HepG2 (cell line): ENCODE results near the gene LUZP2. TPM values are rescaled to one million over a fixed set of nuclear protein-coding genes. Genes with fewer than 3 reads are reported as not detected.
"Not testable (repeated sequence)": the region's sequence is repeated elsewhere in the genome, so short reads cannot be mapped to it uniquely, and the experiment has no call there.

ENCODE experiments used
- ATAC-seq: fragments of 200-7000 bp; cut with Tn5 transposase; 3 replicates; pipeline ENCODE4 v1.9.1; 2020; ENCODE audit warnings: mild to moderate bottlenecking, moderate library complexity
- BruUV-seq: library from RNA; stranded (reverse); fragments of 400-500 nt; replicated peaks from 2 replicates; lab custom pipeline; 2021; lab: Mats Ljungman, UMichigan
- CTCF ChIA-PET: fragments of 300-600 bp; formaldehyde crosslinking; extraction: SDS; loops from one replicate; lab custom pipeline; 2021; ENCODE audit warnings: low total read pairs, inconsistent platforms, low intra/inter-chr PET ratio; lab: Yijun Ruan, JAX
- POLR2A ChIA-PET: fragments of 350-600 bp; sonication (Branson Sonifier 250); formaldehyde crosslinking; loops from one replicate; lab custom pipeline; 2020; ENCODE audit warnings: antibody characterized with exemption, inconsistent platforms; lab: Yijun Ruan, JAX
- DNase-seq: peaks from one replicate; pipeline ENCODE4 v3.0.0-alpha.2; 2015; ENCODE audit warnings: low spot score
- FAIRE-seq: peaks from 3 replicates; lab custom pipeline; 2011; peaks lifted over from hg19 to GRCh38; lab: Jason Lieb, UNC
- H2AFZ ChIP-seq: one replicate; pipeline ENCODE4 v1.6.1; 2011; ENCODE audit warnings: low read length, inconsistent platforms
- H3K27ac ChIP-seq: fragments of 300-600 bp; 3 replicates; pipeline ENCODE4 v1.8.0; 2011; ENCODE audit warnings: mixed run types, mild to moderate bottlenecking, mixed read lengths, low read length, inconsistent platforms; ENCODE audit not compliant: insufficient read depth; ENCODE audit errors: extremely low read length
- H3K27me3 ChIP-seq, 2 experiments: fragments of 200-600 bp in 1 of 2; 2 replicates in 1 of 2; 3 replicates in 1 of 2; pipeline versions ENCODE4 v1.6.0 to v1.8.0; 2011; ENCODE audit warnings: low read length in 2 of 2, mild to moderate bottlenecking in 2 of 2, moderate library complexity in 2 of 2, inconsistent platforms in 1 of 2; ENCODE audit not compliant: insufficient read depth in 2 of 2, control insufficient read depth in 1 of 2
- H3K36me3 ChIP-seq, 2 experiments: fragments of 200-600 bp in 1 of 2; replicated peaks in 1 of 2; 2 replicates in 1 of 2; 3 replicates in 1 of 2; pipeline versions ENCODE4 v1.5.1 to v1.8.0; 2011; ENCODE audit warnings: low read length in 2 of 2, inconsistent platforms in 1 of 2; ENCODE audit not compliant: insufficient read depth in 2 of 2, control insufficient read depth in 1 of 2
- H3K4me1 ChIP-seq: 2 replicates; pipeline ENCODE4 v1.5.1; 2012; ENCODE audit warnings: low read length, inconsistent platforms; ENCODE audit not compliant: insufficient read depth
- H3K4me2 ChIP-seq: 2 replicates; pipeline ENCODE4 v1.6.0; 2011; ENCODE audit warnings: low read depth, low read length, inconsistent platforms
- H3K4me3 ChIP-seq, 3 experiments: fragments of 200-600 bp in 1 of 3; sonication (generic), shearing (Covaris generic) in 1 of 3; replicated peaks in 1 of 3; 2 replicates each; pipeline ENCODE4 v1.5.1; 2011 to 2016; ENCODE audit warnings: low read length in 3 of 3, inconsistent platforms in 2 of 3, low read depth in 2 of 3, mild to moderate bottlenecking in 2 of 3, control low read depth in 1 of 3, mixed read lengths in 1 of 3; ENCODE audit not compliant: insufficient read depth in 1 of 3
- H3K79me2 ChIP-seq: one replicate; pipeline ENCODE4 v1.6.1; 2011; ENCODE audit warnings: low read length, inconsistent platforms; ENCODE audit not compliant: insufficient read depth
- H3K9ac ChIP-seq: 2 replicates; pipeline ENCODE4 v1.6.0; 2011; ENCODE audit warnings: mild to moderate bottlenecking, low read depth, low read length, inconsistent platforms; ENCODE audit not compliant: insufficient read depth
- H3K9me3 ChIP-seq: 2 replicates; pipeline ENCODE4 v1.5.1; 2012; ENCODE audit warnings: mild to moderate bottlenecking, low read length
- H4K20me1 ChIP-seq: 2 replicates; pipeline ENCODE4 v1.6.0; 2011; ENCODE audit warnings: inconsistent platforms, mild to moderate bottlenecking, low read length, moderate library complexity; ENCODE audit not compliant: insufficient read depth
- ARNT ChIP-seq: fragments of 450-650 bp; IDR thresholded peaks from 2 replicates; pipeline ENCODE4 v1.6.1; 2017
- HMGXB3 ChIP-seq: sonication (generic); formaldehyde crosslinking; IDR thresholded peaks from 2 replicates; pipeline ENCODE4 v1.4.0; 2020; ENCODE audit warnings: missing genetic modification reagents, borderline replicate concordance
- NONO ChIP-seq, 2 experiments: fragments of 450-650 bp in 1 of 2; sonication (generic) in 1 of 2; formaldehyde crosslinking in 1 of 2; IDR thresholded peaks in 1 of 2; conservative IDR thresholded peaks in 1 of 2; 2 replicates each; pipeline versions ENCODE4 v1.6.1 to v1.8.0; 2017 to 2022; ENCODE audit warnings: mild to moderate bottlenecking in 1 of 2, missing genetic modification reagents in 1 of 2, moderate library complexity in 1 of 2
- ZBTB21 ChIP-seq: sonication (generic); formaldehyde crosslinking; IDR thresholded peaks from 2 replicates; pipeline ENCODE4 v1.4.0; 2020; ENCODE audit warnings: missing genetic modification reagents
- ZFP41 ChIP-seq: sonication (generic); formaldehyde crosslinking; IDR thresholded peaks from 2 replicates; pipeline ENCODE4 v1.4.0; 2020; ENCODE audit warnings: mild to moderate bottlenecking, missing genetic modification reagents, borderline replicate concordance
- WGBS: methylation state at CpG from one replicate; pipeline ENCODE4 v1.1.6; 2017; ENCODE audit warnings: low lambda C conversion rate; 5-methylcytosine and 5-hydroxymethylcytosine counted together
- in situ Hi-C: cut with HindIII; loops from 2 replicates; pipeline ENCODE4 v1.10.0; 2017; ENCODE audit warnings: low pct_unique_long_range_greater_than_20kb; ENCODE audit not compliant: extremely low pct_ligation_motif_present
- intact Hi-C: fragments of 100-400 bp; cut with micrococcal nuclease; formaldehyde crosslinking; loops from one replicate; pipeline ENCODE4 v1.10.0; 2022; ENCODE audit not compliant: unreplicated experiment
- polyA plus RNA-seq, 8 experiments: library from polyadenylated mRNA; depleted of rRNA in 3 of 8; stranded (reverse) in 7 of 8; unstranded in 1 of 8; fragments of >200 nt; fragmentation: Illumina TruSeq in 4 of 8; extraction: Trizol in 4 of 8; gene quantifications; 2 replicates each; pipeline versions ENCODE4 v1.2.1 to v1.2.3, GENCODE V29; 2011 to 2016; ENCODE audit warnings: low read depth in 4 of 8, missing spikeins in 1 of 8, mixed read lengths in 1 of 8; ENCODE audit not compliant: insufficient read depth in 1 of 8
- total RNA-seq, 5 experiments: library from RNA; depleted of rRNA; stranded (reverse); fragments of >200 nt; fragmentation: Illumina TruSeq; extraction: Trizol; gene quantifications; 2 replicates each; pipeline ENCODE4 v1.2.3, GENCODE V29; 2016; ENCODE audit warnings: low read depth in 1 of 5
- TF ChIP-seq, protein P1 (sequence below): IDR thresholded peaks from 2 replicates; pipeline ENCODE4 v1.6.1; 2016; ENCODE audit warnings: mild to moderate bottlenecking

The LUZP2 gene
- total and polyA plus RNA-seq, 2 of the 13 experiments (the other 11 are each of a cell fraction or from before 2014, with no cell fraction given) = not detected

- 39% methylated on average over 1 of the region's 1 CpG for WGBS
- Histone ChIP-seq H3K9me3 (no peaks in the 10 kb centered on the region), H3K4me2 (no peak overlapping the region), H4K20me1 (no peaks in the 10 kb centered on the region), H3K4me3 (no peak overlapping the region), H3K36me3 (no peaks in the 10 kb centered on the region), H3K79me2 (no peaks in the 10 kb centered on the region), H3K27ac (no peak overlapping the region), H2AFZ (no peak overlapping the region), H3K4me1 (no peaks in the 10 kb centered on the region), H3K27me3 (no peaks in the 10 kb centered on the region), H3K9ac (no peak overlapping the region)
- no TSS peak for BruUV-seq
- TF ChIP-seq, protein P1, sequence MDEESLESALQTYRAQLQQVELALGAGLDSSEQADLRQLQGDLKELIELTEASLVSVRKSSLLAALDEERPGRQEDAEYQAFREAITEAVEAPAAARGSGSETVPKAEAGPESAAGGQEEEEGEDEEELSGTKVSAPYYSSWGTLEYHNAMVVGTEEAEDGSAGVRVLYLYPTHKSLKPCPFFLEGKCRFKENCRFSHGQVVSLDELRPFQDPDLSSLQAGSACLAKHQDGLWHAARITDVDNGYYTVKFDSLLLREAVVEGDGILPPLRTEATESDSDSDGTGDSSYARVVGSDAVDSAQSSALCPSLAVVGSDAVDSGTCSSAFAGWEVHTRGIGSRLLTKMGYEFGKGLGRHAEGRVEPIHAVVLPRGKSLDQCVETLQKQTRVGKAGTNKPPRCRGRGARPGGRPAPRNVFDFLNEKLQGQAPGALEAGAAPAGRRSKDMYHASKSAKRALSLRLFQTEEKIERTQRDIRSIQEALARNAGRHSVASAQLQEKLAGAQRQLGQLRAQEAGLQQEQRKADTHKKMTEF (CRISPR knock-in tag) = no peak
- TF ChIP-seq NONO (IDR thresholded peaks at IDR 0.05) (no peak), NONO (CRISPR knock-in tag; conservative IDR thresholded peaks at IDR 0.05) (no peak), ZFP41 (CRISPR knock-in tag) (no peak), ZBTB21 (CRISPR knock-in tag) (no peak), HMGXB3 (CRISPR knock-in tag) (no peak), ARNT (no peak)
- CTCF ChIA-PET = no interaction called here
- in situ Hi-C loops = no loop called here
- intact Hi-C loops = no loop called here
- FAIRE-seq (no peak), ATAC-seq (no peak), DNase-seq (no peak)
- POLR2A ChIA-PET = no interaction called here
Observed at GRCh38 chr11:24890426-24890825, 393.6 kb downstream of the LUZP2 start.

- in situ Hi-C loops = not testable (repeated sequence)
Observed at GRCh38 chr11:24891845-24892492, 395.1 kb downstream of the LUZP2 start.

More at GRCh38 chr11:24891845-24892492, 395.1 kb downstream of the LUZP2 start:
- H4K20me1 ChIP-seq, H3K27ac ChIP-seq, H3K4me3 ChIP-seq, CTCF ChIA-PET, H3K4me1 ChIP-seq, DNase-seq, ATAC-seq, H3K9me3 ChIP-seq, FAIRE-seq, BruUV-seq, H2AFZ ChIP-seq, H3K9ac ChIP-seq, H3K4me2 ChIP-seq, intact Hi-C loops, H3K79me2 ChIP-seq, H3K36me3 ChIP-seq, H3K27me3 ChIP-seq, POLR2A ChIA-PET: not testable (repeated sequence)
- WGBS = 1% methylated on average over 4 of the region's 4 CpGs
